Psoas muscle (tissue), 8 donors: ENCODE measurements around the gene PRR16. TPM values are rescaled to one million over a fixed set of nuclear protein-coding genes. Genes with fewer than 3 reads are reported as not detected.

Experiments
- ATAC-seq, 4 donors: fragments of 200-7000 bp; cut with Tn5 transposase; one replicate each; pipeline ENCODE4 v1.9.1; 2020; ENCODE audit warnings: moderate library complexity in 3 of 4, mild to moderate bottlenecking in 2 of 4
- DNase-seq, 2 donors: peaks; one replicate each; pipeline ENCODE4 v3.0.0-alpha.2; 2020
- H3K27ac ChIP-seq: fragments of 200-600 bp; one replicate; pipeline ENCODE4 v1.8.0; 2022
- H3K27me3 ChIP-seq, 3 donors: fragments of 200-600 bp in 1 of 3; one replicate each; pipeline versions ENCODE4 v1.6.1 to v1.8.0; 2013 to 2022; ENCODE audit warnings: low read length in 2 of 3, mild to moderate bottlenecking in 2 of 3, moderate library complexity in 1 of 3; ENCODE audit not compliant: insufficient read depth in 3 of 3
- H3K36me3 ChIP-seq, 2 donors: fragments of 200-600 bp in 1 of 2; one replicate each; pipeline versions ENCODE4 v1.6.1 to v1.8.0; 2013 to 2022; ENCODE audit warnings: low read depth in 1 of 2, mild to moderate bottlenecking in 1 of 2, moderate library complexity in 1 of 2; ENCODE audit not compliant: insufficient read depth in 1 of 2
- H3K4me1 ChIP-seq: fragments of 200-600 bp; one replicate; pipeline ENCODE4 v1.8.0; 2022
- H3K4me3 ChIP-seq: fragments of 200-600 bp; one replicate; pipeline ENCODE4 v1.8.0; 2022; ENCODE audit warnings: mild to moderate bottlenecking
- H3K9me3 ChIP-seq: fragments of 200-600 bp; one replicate; pipeline ENCODE4 v1.8.0; 2022
- WGBS, 3 donors: extraction: QIAGEN DNeasy Blood & Tissue Kit; methylation state at CpG; one replicate each; pipeline versions ENCODE4 v1.1.6 to v1.1.7; 2013; 5-methylcytosine and 5-hydroxymethylcytosine counted together
- intact Hi-C, 2 donors: fragments of 100-400 bp; cut with DNase I; formaldehyde crosslinking; loops; one replicate each; pipeline versions ENCODE4 v1.11.0 to v1.14.2; 2022
- polyA plus RNA-seq, 3 donors: library from polyadenylated mRNA; stranded (reverse); fragments of 200-250 nt; gene quantifications; one replicate each; pipeline ENCODE4 v1.2.3, GENCODE V29; 2013
- total RNA-seq, 4 donors: library from RNA; stranded (reverse); fragmentation: NEBNext Ultra II Directional in 2 of 4; extraction: Animal tissue kit (Norgen Biotek cat#: 25700) in 2 of 4; gene quantifications; one replicate each; pipeline versions ENCODE4 v1.2.1 to v1.2.4, GENCODE V29; 2021 to 2023
- TF ChIP-seq, protein P1 (sequence below): fragments of 200-600 bp; IDR thresholded peaks from one replicate; pipeline ENCODE4 v1.8.0; 2022; ENCODE audit warnings: antibody characterized with exemption
- donor health status: healthy with polysubstance abuse.
- donor health status: DM: no; HTN: no; CAD: no; lungs with moderate emphysema.
- donor health status: Bipolar disorder and iron deficiency.
- donor health status: healthy.
- donor health status: DM: yes; HTN: yes; CAD: no.
- donor health status: DM: no; HTN: no; CAD: no.
- donor health status: DM: no; HTN: no; CAD: no.
- donor health status: DM: yes; HTN: yes; CAD: no.

Gene PRR16
- total and polyA plus RNA-seq, 7 donors: 1.3 to 12.1 (median 3.1) TPM

DNA sequence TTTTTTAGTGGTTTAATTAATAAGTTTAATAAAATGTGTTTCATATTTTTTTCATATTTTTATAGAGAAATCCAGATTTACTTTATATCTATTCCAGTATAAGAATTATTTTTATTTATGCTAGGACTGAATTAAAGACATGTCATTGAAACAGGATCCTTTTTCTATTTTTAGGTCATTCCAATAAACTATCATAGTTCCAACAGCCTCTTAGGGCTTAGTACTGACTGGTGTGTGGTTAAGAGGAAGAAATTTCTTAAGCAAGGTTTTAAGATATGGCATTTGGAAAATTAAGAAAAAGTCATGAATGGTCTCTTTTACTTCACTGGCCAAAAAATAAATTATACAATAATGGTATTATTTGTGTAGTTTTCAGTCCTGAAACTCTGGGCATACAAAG is 31.2 kb upstream of the PRR16 start:
- no peaks in the 10 kb centered on the region for H3K36me3 ChIP-seq
- TF ChIP-seq, protein P1, sequence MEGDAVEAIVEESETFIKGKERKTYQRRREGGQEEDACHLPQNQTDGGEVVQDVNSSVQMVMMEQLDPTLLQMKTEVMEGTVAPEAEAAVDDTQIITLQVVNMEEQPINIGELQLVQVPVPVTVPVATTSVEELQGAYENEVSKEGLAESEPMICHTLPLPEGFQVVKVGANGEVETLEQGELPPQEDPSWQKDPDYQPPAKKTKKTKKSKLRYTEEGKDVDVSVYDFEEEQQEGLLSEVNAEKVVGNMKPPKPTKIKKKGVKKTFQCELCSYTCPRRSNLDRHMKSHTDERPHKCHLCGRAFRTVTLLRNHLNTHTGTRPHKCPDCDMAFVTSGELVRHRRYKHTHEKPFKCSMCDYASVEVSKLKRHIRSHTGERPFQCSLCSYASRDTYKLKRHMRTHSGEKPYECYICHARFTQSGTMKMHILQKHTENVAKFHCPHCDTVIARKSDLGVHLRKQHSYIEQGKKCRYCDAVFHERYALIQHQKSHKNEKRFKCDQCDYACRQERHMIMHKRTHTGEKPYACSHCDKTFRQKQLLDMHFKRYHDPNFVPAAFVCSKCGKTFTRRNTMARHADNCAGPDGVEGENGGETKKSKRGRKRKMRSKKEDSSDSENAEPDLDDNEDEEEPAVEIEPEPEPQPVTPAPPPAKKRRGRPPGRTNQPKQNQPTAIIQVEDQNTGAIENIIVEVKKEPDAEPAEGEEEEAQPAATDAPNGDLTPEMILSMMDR: no peak
- H3K9me3 ChIP-seq: peaks cover 11% of the 10 kb centered on the region
- H3K4me3 ChIP-seq: no peak overlapping the region
- H3K27ac ChIP-seq: no peak overlapping the region
- DNase-seq (no peak), ATAC-seq (no peak)
- peaks cover 27% of the 10 kb centered on the region for H3K4me1 ChIP-seq
- intact Hi-C loops: no loop called here
- no peaks in the 10 kb centered on the region for H3K27me3 ChIP-seq

DNA sequence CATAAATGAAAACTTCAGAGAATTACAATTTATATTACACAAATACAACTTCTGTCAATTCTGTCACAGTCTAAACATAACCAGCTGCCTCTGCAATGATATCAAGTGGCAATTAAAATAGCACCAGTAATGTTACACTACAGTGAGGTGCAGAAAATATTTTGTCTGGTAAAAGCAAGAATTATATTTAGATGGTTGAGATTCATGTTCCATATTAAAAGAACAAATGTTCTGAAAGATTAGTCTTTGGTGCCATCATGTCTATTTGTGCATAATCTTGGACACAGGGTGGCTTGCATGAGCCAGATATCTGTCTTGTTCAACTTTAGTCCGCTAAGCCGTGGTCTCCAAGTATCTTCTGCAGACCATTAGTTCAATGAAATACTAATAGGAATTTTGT is 29.0 kb upstream of the PRR16 start:
- H3K27ac ChIP-seq: peak overlapping the region; percentile 39
- H3K27me3 ChIP-seq: no peaks in the 10 kb centered on the region
- DNase-seq (no peak), ATAC-seq (peak; percentile 87 to 97 (median 94))
- intact Hi-C loops: no loop called here
- H3K4me3 ChIP-seq: no peak overlapping the region
- H3K9me3 ChIP-seq: peaks cover 9% of the 10 kb centered on the region
- H3K36me3 ChIP-seq: no peaks in the 10 kb centered on the region
- peaks cover 27% of the 10 kb centered on the region for H3K4me1 ChIP-seq
- WGBS, 3 donors: 19 to 43% (median 29%) methylated on average over 2 of the region's 2 CpGs
- TF ChIP-seq, protein P1: no peak

DNA sequence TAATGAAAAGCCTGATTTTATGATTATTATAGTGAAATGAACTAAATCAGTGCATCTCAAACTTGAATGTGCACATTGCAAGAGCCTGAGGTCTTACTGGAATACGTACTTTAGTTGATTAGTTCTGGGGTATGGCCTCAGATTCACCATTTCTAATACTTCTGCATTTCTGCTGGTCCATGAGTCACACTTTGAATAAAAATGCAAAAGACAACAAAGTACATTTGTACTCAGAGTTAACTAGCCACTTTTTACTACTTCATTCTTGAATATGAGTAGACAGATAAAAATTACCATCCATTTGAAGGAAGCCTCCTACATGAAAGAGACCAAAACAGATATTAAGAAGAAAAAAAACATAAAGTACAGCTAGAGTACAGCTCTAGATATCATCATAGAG is 27.1 kb upstream of the PRR16 start:
- Histone ChIP-seq H3K4me1 (peaks cover 27% of the 10 kb centered on the region), H3K4me3 (no peak overlapping the region), H3K27ac (no peak overlapping the region), H3K27me3 (no peaks in the 10 kb centered on the region), H3K36me3 (no peaks in the 10 kb centered on the region), H3K9me3 (no peaks in the 10 kb centered on the region)
- ATAC-seq (no peak), DNase-seq (no peak)
- TF ChIP-seq, protein P1: no peak
- WGBS, 3 donors: 73 to 89% (median 75%) methylated on average over 1 of the region's 1 CpG
- intact Hi-C loops: no loop called here

DNA sequence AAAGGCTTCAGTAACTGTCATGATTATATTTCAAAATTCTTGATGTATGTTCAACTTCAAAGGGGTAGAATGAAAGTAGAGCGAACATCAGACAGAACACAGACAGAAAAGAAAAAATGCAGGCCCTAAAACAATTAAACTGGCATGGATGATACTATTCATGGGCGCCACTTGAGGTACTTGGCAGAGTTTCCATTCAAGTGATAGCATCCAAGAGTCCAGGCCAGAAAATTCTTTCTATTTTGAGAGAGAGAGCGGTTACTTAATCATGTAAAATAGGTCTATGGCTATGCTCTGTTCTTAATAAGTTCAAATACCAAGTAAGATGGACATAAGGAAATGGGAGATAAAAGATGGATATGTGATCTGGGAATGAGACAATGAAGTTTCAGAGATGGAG is 21.4 kb upstream of the PRR16 start:
- Histone ChIP-seq H3K9me3 (no peaks in the 10 kb centered on the region), H3K27ac (no peak overlapping the region), H3K4me3 (no peak overlapping the region), H3K4me1 (no peaks in the 10 kb centered on the region), H3K36me3 (no peaks in the 10 kb centered on the region), H3K27me3 (no peaks in the 10 kb centered on the region)
- ATAC-seq (peak in 2 of 4 donors; percentile 65 to 71), DNase-seq (no peak)
- intact Hi-C loops: no loop called here
- 35 to 48% (median 36%) methylated on average over 3 of the region's 3 CpGs for WGBS, 3 donors
- TF ChIP-seq, protein P1: no peak

DNA sequence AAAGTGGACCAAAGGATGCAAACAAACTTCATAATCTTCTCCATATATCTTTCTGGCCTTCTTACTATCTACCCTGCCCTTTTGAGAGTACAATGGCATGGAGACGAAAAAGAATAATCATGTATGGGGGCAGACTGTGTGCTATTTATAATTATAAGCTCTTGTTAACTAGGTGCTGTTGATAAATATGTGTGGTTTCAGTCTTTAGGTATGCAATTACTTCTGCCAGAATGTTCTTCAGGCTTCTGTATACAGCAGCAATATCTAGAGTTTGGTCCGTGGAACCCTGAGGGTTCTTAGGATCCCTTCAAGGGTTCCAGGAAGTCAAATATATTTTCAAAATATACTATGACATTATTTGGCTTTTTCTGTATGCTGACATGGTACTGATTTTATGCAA is 20.5 kb upstream of the PRR16 start:
- TF ChIP-seq, protein P1: no peak
- H3K4me3 ChIP-seq: no peak overlapping the region
- H3K27ac ChIP-seq: no peak overlapping the region
- DNase-seq (no peak), ATAC-seq (no peak)
- H3K27me3 ChIP-seq: no peaks in the 10 kb centered on the region
- H3K4me1 ChIP-seq: no peaks in the 10 kb centered on the region
- H3K9me3 ChIP-seq: no peaks in the 10 kb centered on the region
- H3K36me3 ChIP-seq: no peaks in the 10 kb centered on the region
- WGBS, 3 donors: 53 to 76% (median 60%) methylated on average over 2 of the region's 2 CpGs
- intact Hi-C loops: no loop called here
